GM21717 (cell line): ENCODE results near the gene PHLDB3.
A peak's percentile ranks its signal among the peaks of the same experiment; 100 is the strongest.
"Not testable (repeated sequence)": the region's sequence is repeated elsewhere in the genome, so short reads cannot be mapped to it uniquely, and the experiment has no call there.

Source experiments
- ATAC-seq: cut with Tn5 transposase; IDR thresholded peaks from one replicate; pipeline ENCODE4 v1.9.1; 2021; ENCODE audit warnings: mild to moderate bottlenecking, moderate library complexity; ENCODE audit not compliant: unreplicated experiment

Gene PHLDB3

DNA sequence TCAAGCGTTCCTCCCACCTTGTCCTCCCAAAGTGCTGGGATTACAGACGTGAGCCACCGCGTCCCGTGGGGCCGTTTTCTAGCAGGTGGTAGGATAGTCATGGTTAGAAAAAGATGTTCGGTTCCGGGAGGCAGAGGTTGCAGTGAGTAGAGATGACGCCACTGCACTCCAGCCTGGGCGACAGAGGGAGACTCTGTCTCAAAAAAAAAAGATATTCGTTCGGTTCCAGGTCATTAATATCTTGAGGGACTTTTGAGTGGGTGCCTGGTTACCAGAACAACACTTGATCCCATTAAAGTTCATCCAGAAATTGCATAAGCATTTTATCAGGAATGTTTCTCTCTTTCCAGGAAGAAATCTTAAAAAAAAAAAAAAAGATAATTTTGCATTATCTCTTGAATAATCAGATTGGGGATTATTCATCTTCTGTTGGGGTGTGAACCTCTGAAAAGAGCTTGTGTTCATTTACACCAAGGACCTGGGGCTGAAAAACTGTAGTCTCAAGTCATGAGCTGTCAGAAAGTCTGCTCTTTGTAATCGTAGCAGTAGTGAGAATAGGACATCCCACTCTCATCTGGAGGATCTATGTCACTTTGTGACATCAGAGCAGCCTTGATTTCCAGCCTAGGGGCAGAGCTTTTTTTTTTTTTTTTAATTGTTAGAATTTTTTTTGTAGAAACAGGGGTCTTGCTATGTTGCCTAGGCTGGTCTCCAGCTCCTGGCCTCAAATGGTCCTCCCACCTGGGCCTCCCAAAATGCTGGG, 23.5 kb upstream of the PHLDB3 start:
- ATAC-seq = no peak

DNA sequence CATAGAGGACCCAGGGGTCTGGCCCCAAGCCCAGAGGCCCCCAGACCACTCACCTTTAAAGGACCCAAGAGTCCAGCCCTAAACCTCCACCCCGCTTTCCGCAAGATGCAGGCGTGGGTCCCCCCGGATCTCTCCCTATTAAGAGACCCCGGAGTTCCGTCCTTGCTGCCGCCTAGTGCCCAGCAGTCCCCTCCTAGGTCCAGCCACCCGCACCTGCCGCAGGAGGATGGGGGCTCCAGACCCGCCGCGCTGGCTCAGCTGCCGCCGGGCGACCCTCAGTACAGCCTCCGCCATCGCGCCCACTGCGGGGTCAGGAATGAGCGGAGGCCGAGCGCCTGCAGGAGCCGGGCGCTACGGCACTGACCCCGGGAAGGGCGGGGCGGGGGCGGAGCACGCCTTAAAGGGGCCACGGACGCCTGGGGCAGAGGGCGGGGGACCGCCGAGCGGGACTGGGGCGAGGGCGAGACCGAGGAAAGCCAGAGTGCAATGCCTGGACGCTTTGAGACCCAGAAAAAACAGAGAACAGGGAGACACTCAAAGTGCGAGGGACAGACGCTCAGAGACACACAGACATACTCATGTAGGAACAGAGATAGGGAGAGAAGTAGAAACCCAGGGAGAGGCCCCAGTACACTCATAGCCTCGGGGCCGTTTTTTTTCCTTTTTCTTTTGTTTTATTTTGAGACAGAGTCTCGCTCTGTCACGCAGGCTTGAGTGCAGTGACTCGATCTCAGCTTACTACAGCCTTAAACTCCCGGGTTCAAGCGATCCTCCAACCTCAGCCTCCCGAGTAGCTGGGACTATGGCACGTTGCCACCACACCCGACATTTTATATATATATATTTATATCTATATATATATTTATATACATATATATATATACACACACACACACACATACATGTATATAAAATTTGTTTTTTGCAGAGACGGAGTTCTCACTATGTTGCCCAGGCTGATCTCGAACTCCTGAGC, 22.6 kb upstream of the PHLDB3 start, which contains the start of gene ETHE1:
ETHE1 (minus strand) TSS at position 318 of the 976 bp plus-strand sequence; CDS start at position 294, 24 bp downstream.
- peak; percentile 55 for ATAC-seq

DNA sequence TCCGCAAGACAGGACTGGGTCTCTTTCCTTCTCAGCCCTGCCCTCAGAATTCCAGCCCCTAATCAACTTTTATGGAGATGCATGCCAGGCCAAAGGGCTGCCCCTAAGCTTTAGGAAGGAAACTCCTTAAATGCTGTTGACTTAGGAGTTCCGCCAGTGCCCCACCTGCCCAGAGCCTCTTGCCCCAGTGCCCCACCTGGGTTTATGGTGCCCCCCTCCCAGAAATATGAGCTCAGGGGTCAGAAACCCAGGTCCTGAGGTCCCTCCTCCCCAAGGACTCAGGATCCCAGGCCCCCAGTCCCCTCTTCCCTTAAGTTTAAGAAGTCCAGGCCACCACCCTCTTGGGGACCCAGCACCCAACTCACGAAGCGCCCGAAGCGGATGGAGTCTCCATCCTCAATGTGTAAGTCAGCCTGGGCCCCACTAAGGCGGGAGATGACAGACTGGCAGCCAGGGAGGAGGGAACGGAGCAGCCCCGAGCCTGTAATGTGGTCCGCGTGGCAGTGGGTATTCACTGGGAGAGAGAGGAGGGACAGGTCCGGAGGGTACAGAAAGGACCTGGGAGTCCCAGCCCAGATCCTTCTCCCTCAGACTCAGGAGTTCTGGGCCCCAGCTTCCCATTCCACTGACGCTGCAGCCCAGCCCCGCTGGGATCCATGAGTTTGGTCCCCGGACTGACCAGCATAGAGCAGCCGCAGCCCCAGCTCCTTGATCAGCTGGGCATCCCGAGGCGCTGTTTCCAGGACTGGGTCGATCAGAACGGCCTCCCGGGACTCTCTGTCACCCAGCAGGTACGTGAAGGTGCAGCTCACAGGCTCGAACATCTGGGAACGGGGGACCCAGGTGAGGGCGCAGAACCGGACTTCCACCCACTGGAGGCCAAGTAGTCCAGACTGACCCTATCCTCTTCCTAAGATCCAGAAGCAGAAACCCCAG, 21.6 kb upstream of the PHLDB3 start:
- ATAC-seq = no peak

DNA sequence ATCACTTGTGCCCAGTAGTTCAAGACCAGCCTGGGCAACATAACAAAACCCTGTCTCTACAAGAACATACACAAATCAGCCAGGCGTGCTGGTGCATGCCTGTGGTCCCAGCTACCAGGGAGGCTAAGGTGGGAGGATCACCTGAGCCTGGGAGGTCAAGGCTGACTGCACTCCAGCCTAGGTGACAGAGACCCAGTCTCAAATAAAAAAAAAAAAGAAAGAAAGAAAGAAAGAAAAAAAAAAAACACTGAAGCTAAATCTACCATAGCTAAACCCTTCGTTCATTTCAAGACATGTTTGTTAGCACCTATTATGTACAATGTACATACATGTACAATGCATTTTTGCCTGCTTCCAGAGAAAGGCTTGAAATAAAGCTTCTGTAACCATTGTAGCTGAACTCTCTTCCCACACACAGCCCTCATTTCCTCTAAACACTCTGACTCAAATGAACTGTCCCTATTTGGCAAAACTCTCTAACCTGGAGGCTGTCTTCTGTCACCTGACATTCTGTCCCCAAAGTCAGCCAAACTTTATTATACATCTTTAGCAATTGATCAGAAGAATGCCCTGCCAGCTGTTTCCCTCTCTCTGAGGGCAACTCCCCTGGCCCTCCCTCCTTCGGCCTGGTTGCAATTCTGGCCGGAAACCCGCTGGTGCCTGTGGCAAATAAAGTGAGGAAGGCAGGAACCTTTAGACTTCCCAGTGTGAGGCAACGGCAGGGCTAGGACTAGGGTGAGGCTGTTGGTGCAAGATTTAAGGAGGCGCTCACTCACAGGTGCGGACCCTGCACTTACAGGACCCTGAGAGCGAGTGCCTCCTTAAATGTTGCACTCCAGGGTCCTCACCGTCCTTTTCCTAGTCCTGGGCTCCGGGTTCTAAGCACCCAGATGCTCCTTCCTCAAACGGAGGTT, 20.6 kb upstream of the PHLDB3 start:
- ATAC-seq = no peak

DNA sequence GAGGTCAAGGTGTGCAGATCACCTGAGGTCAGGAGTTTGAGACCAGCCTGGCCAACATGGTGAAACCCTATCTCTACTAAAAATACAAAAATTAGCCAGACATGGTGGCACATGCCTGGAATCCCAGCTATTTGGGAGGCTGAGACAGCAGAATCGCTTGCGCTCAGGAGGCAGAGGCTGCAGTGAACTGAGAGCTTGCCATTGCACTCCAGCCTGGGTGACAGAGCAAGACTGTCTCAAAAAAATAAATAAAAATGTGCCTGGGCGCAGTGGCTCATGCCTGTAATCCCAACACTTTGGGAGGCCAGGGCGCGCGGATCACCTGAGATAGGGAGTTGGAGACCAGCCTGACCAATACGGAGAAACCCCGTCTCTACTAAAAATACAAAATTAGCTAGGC, 19.1 kb upstream of the PHLDB3 start:
- not testable (repeated sequence) for ATAC-seq

DNA sequence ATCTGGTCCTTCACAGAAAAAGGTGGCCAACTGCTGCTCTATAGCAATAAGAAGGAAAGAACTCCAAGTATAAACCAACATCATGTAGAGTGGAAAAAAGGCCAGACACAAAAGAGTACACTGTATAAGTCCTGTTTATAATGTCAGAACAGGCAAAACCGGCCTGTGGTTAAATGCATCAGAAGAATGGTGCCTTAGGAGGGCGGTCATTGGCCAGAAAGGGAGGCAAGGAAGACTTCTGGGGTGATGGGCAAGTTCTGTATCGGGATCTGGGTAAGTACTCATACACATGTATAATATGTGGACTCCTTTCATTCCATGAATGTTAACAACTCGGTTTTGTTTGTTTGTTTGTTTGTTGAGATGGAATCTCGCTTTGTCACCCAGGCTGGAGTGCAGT, 18.4 kb upstream of the PHLDB3 start:
- ATAC-seq = no peak

DNA sequence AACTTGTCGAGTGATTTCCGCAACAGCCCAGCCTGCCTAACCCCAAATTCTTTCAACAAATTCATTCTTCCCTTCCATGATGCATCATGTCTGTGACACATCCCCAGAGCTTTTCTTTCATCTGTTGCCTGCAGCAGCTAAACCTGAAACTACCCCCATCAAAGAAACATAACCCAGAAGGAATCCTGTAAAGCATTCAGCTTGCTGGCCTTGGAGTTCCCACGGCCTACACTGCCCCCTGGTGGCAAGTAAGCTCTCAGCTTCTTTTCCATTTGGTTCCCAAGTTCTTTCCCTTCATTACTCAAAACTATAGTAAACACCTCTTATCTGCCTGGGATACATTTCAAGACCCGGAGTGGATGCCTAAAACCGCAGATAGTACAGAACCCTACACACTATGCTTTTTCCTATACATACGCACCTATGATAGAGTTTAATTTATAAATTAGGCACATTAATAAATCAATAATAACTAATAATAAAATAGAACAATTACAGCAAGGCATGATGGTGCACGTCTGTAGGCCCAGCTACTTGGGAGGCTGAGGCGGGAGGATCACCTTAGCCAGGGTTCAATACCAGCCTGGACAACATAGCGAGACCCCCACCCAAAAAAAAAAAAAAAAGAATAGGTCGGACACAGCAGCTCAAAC, 15.0 kb upstream of the PHLDB3 start:
- no peak for ATAC-seq

DNA sequence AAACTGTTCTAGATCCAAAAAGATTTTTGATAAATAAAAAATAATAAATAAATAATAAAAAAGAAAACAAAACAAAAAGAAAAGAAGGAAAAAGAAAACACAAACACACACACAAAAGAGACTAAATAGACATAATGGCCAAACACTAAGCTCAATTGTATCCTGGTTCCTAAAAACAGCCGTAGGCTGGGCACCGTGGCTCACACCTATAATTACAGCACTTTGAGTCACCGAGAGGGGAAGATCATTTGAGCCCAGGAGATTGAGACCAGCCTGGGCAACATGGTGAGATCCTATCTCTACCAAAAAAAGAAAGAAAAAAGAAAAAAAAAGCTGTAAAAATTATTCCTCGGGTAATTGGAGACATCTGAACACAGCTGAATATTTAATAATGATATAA, 13.5 kb upstream of the PHLDB3 start:
- ATAC-seq = no peak

DNA sequence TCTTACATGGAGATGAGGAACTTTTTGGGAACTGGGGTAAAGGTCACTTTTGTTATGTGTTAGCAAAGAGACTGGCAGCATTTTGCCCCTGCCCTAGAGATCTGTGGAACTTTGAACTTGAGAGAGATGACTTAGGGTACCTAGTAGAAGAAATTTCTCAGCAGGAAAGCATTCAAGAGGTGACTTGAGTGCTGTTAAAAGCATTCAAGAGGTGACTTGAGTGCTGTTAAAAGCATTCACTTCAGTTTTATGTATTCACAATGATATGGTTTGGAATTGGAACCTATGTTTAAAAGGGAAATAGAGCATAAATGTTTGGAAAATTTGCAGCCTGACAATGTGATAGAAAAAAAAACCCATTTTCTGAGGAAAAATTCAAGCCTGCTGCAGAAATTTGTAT, 7.9 kb upstream of the PHLDB3 start:
- not testable (repeated sequence) for ATAC-seq

DNA sequence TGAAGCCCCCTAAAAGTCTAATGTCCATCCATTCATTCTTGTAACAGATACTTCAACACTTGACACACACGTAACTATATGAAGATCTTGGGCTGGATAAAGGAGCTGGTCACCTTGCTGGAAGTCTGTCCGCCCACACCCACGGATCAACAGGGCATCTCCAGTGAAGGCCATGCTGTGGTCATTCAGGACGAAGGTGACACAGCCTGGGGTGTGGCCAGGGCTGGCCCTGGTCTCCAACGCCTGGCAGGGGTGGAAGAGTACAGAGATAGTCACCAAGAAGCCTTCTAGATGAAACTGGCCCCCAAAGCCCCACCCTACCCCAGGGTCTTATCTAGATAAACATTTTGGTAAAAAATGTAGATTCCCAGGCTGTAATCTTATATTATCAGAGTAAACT, 6.8 kb upstream of the PHLDB3 start:
- ATAC-seq = no peak

DNA sequence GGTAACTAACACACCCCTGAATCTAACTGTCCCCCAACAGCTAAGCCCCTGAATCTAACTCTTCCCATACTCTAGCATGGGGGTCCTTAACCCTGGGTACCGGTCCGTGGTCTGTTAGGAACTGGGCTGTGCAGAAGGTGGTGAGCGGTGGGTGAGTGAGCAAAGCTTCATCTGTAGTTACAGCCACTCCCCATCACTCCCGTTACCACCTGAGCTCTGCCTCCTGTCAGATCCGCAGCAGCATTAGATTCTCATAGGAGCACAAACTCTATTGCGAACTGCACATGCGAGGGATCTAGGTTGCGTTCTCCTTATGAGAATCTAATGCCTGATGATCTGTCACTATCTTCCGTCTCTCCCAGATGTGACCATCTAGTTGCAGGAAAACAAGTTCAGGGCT, 6.2 kb upstream of the PHLDB3 start:
- no peak for ATAC-seq

DNA sequence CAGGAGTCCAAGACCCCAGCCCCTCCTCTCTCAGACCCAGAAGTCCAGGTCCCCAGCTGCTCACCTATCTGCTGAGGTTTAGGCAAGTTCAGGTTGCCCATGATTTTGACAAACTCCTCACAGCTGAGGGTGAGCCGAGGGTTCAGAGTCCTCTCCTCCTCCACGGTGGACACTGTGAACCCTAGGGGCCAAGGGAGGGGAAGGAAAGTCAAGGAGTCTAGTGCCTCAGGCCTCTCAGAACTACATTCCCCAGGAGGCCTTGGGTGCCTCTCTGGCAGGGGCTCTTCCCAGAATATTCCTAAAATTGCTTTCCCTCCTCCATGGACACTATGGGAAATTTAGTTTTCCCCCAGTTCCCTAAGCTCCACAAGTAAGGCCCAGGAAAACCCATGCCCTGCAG, 3.3 kb upstream of the PHLDB3 start:
- ATAC-seq = no peak

DNA sequence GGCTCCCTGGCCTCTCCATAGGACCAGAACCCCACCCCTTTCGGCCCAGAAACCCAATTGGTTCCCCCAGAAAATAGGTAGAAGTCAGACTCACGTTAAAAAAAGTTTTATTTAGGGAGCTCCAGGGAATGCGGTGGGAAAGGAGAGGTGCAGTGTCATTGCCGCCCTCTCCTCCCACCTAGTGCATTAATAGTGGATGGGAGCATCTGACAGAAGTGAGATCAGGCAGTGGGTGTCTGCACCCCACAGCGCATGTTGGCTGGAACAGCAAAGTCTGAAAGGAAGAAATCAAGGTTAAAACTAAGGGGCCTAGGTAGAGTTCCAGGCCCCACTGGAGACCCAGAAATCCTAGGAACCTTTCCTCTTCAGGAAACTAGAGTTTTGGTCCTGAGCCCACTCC, 2.1 kb upstream of the PHLDB3 start:
- no peak for ATAC-seq

DNA sequence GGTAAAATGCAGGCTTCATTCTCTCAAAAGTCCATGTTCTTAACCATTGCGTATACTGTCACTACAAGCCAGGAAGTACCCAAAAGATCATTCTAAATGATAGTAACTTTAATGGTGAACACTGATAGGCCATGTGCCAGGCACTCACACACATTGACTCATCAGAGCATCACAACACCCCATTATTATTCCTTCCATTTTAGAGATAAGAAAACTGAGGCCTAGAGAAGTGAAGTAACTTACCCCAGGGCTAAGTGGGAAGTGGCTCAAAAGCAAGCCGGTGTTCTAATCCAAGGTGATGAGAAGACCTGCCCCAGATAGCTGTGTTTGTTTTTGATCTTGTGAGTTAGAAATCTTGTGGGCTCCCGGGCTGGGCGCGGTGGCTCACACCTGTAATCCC, 1.4 kb upstream of the PHLDB3 start:
- ATAC-seq = no peak

DNA sequence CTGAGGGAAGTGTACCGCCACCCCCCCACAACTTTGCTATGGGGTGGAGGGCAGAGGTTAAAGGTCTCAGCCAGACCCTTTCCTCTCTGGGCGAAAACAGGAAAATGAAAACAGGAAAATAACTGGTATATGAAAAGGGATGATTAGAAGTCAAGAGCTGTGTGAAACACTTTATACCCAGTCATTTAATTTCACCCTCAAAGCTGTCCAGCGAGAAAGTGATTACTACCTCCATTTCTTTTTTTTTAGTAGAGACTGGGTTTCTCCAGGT, 575 bp upstream of the PHLDB3 start:
- ATAC-seq = no peak

DNA sequence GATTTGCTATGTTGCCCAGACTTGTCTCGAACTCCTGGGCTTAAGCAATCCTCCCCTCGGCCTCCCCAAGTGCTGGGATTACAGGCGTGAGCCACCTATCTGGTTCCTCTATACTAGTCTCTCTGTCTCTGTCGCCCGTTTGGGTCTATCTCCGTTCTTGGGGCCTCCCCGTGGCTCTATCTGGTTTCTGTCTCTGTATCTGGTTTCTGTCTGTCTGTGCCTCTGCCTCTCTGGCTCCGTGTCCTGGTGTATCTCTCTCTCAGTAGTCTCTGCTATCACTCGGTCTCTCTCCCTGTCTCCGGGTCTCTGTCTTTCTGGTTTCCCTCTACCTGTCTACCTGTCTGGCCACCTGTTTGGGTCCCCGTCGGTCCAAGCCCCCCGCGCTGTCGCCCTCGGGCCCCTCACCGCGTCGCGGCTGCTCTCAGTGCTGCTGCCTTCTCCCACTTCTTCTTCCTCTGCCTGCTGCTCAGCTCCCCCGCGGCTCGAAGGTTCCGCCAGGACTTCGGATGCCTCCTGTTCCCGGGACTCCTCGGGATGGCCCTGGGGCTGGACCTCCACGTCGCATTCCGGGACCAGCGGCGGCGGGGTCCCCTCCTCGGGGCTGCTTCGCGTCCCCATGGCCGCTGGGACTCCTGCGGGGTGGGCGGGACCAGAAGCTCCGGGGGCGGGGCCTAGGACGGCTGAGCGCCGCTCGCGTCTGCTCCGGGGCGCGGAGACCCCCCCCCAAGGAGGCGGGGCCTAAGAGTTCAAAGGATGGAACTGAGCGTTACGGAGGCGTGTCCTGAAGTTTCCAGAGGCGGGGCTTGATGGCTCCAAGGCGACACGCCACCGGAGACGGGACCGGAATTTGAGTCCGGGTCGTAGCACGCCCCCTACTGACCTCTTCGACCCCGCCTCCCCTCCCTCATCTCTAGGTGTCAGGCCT, 783 bp downstream of the PHLDB3 start:
- ATAC-seq = peak; percentile 85

DNA sequence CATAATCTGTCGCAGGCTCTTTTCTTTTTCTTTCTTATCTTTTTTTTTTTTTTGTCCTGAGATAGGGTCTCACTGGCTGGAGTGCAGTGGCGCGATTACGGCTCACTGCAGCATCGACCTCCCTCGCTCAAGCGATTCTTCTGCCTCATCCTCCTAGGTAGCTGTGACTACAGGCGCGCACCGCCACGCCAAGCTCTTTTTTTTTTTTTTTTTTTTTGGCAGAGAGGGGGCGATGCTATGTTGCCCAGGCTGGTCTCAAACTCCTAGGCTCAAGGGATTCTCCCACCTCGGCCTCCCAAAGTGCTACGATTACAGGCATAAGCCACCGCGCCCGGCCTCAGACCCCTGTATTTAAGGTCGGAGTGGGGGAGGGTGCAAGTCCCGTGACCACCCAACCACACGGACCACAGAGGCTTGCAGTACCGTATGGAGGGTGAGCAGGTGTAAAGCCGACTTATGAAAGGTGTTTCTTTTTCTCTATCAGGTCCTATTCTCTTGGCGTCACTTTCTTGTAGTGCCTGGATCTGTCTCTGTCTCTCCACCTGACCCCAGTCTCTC, 2.0 kb downstream of the PHLDB3 start:
- ATAC-seq = no peak
